ENCODE results near the gene SGF29. TPM values are rescaled to one million over a fixed set of nuclear protein-coding genes. Genes with fewer than 3 reads are reported as not detected.
"Not testable (repeated sequence)": the region's sequence is repeated elsewhere in the genome, so short reads cannot be mapped to it uniquely, and the experiment has no call there.

The SGF29 gene
- polyA plus RNA-seq, 2 of the 4 experiments (the other 2 are of a cell fraction): 3.3 to 19.3 TPM

GRCh38 chr16:28623172-28623711 is 69.5 kb downstream of the SGF29 start:
- Histone ChIP-seq H3K27ac (peak overlapping the region; percentile 59 to 81), H3K9me3 (no peaks in the 10 kb centered on the region), H3K4me2 (peak overlapping the region; percentile 64), H3K4me1 (no peaks in the 10 kb centered on the region), H3K4me3 (peak overlapping the region; percentile 49)
- WGBS (ENCODE audit: missing lambda C conversion rate): 46% methylated on average over 45 of the region's 68 CpGs
- ATAC-seq: peak; percentile 88 to 92
- DNase-seq (ENCODE audit: low read depth in 1 of 2, low spot score in 1 of 2): peak in 1 of 2 experiments; percentile 32
- FAIRE-seq: no peak
- CTCF ChIA-PET: interaction anchor here (0.9 to 1.0 kb wide), 2 partner anchors 322 to 345 kb away, joined by 3 read pairs; no protein-coding TSS in a partner anchor
- TF ChIP-seq BHLHE40 (IDR thresholded peaks at IDR 0.05; ENCODE audit: low read depth, low read length) (no peak), MAX (IDR thresholded peaks at IDR 0.05) (peak; percentile 63)
- POLR2A ChIA-PET: no interaction called here

- H3K9me3 ChIP-seq; H3K4me2 ChIP-seq; ATAC-seq; DNase-seq (ENCODE audit: low read depth in 1 of 2, low spot score in 1 of 2); FAIRE-seq; H3K4me3 ChIP-seq; H3K4me1 ChIP-seq; CTCF ChIA-PET; H3K27ac ChIP-seq; POLR2A ChIA-PET: not testable (repeated sequence)
- WGBS (ENCODE audit: missing lambda C conversion rate): 62% methylated on average over 5 of the region's 5 CpGs
Measured at GRCh38 chr16:28630905-28631304, 77.2 kb downstream of the SGF29 start.

GRCh38 chr16:28636093-28636823 is 82.5 kb downstream of the SGF29 start:
- Histone ChIP-seq H3K27ac (peak overlapping the region; percentile 60 to 77), H3K4me1 (peaks cover 17% of the 10 kb centered on the region), H3K4me2 (peak overlapping the region; percentile 52)
- FAIRE-seq; H3K4me3 ChIP-seq; H3K9me3 ChIP-seq; POLR2A ChIA-PET; CTCF ChIA-PET; TF ChIP-seq FOSL2 (IDR thresholded peaks at IDR 0.05): not testable (repeated sequence)
- 0 out of 6 replicates have a peak, but pooled peaks of 1 of the 2 experiments have one; percentile 30 for ATAC-seq
- peak in 1 of 2 experiments; percentile 54 for DNase-seq (ENCODE audit: low read depth in 1 of 2, low spot score in 1 of 2)
- 0% methylated on average over 5 of the region's 5 CpGs for WGBS (ENCODE audit: missing lambda C conversion rate)
- peak in 1 of 2 experiments; percentile 83; a peak in 2 of 4 replicates for TF ChIP-seq CEBPB (IDR thresholded peaks at IDR 0.05)
- peak; percentile 30; the same call in 1 of the 2 replicates for TF ChIP-seq JUNB (IDR thresholded peaks at IDR 0.05)
- peak; percentile 78 for TF ChIP-seq FOSL2 (CRISPR knock-in tag; IDR thresholded peaks at IDR 0.05)
- peak; percentile 66 for TF ChIP-seq MAFK (IDR thresholded peaks at IDR 0.05; ENCODE audit: partially characterized antibody)
- peak; percentile 55; the same call in 1 of the 2 replicates for TF ChIP-seq GATA3 (IDR thresholded peaks at IDR 0.05; ENCODE audit: borderline replicate concordance)

GRCh38 chr16:28637765-28638164 is 84.0 kb downstream of the SGF29 start, which contains the start of gene NPIPB8:
TSS of gene NPIPB8 (plus strand) at chr16:28638065. CDS start at chr16:28638361, 296 bp downstream.
- CTCF ChIA-PET; H3K4me2 ChIP-seq; POLR2A ChIA-PET; H3K4me3 ChIP-seq; ATAC-seq; DNase-seq (ENCODE audit: low read depth in 1 of 2, low spot score in 1 of 2); FAIRE-seq; H3K9me3 ChIP-seq: not testable (repeated sequence)
- WGBS (ENCODE audit: missing lambda C conversion rate): no CpG with 5 or more reads among the region's 1 CpG
- Histone ChIP-seq H3K27ac (peak within 1 kb of the TSS; percentile 28 to 46; a peak in 2 of 6 replicates), H3K4me1 (peaks cover 17% of the 10 kb centered on the region)

- FAIRE-seq; POLR2A ChIA-PET; H3K4me3 ChIP-seq; CTCF ChIA-PET; DNase-seq (ENCODE audit: low read depth in 1 of 2, low spot score in 1 of 2); H3K4me2 ChIP-seq; H3K9me3 ChIP-seq; ATAC-seq: not testable (repeated sequence)
- Histone ChIP-seq H3K4me1 (peaks cover 17% of the 10 kb centered on the region), H3K27ac (0 out of 6 replicates have a peak overlapping the region, but pooled peaks of 1 of the 2 experiments have one; percentile 43)
- WGBS (ENCODE audit: missing lambda C conversion rate): 81% methylated on average over 5 of the region's 5 CpGs
Measured at GRCh38 chr16:28638359-28638758, 84.6 kb downstream of the SGF29 start.

- H3K4me3 ChIP-seq; H3K27ac ChIP-seq; ATAC-seq; H3K4me2 ChIP-seq; H3K9me3 ChIP-seq; CTCF ChIA-PET; DNase-seq (ENCODE audit: low read depth in 1 of 2, low spot score in 1 of 2); POLR2A ChIA-PET; FAIRE-seq: not testable (repeated sequence)
- 74% methylated on average over 2 of the region's 2 CpGs for WGBS (ENCODE audit: missing lambda C conversion rate)
- H3K4me1 ChIP-seq: peaks cover 17% of the 10 kb centered on the region
Measured at GRCh38 chr16:28639959-28640358, 86.2 kb downstream of the SGF29 start.

Other genes starting within 250 kb of the SGF29 start
- 3.8 and 5.2 TPM in 2 replicates for gene NPIPB6, start 190.4 kb upstream of the SGF29 start, polyA plus RNA-seq (2011; rRNA removed)
- 3.6 to 3.8 TPM (median 3.7 TPM) in 3 replicates for gene NPIPB6, start 190.4 kb upstream of the SGF29 start, polyA plus RNA-seq (2017; fragmentation: RNase III; extraction: RNeasy Plus Mini Kit Qiagen cat#74134 plus additional on column Dnase treatment)
- 33.1 and 77.6 TPM in 2 replicates for gene EIF3CL, start 150.1 kb upstream of the SGF29 start, polyA plus RNA-seq (2011; rRNA removed)
- gene EIF3CL, start 150.1 kb upstream of the SGF29 start, polyA plus RNA-seq (2017; fragmentation: RNase III; extraction: RNeasy Plus Mini Kit Qiagen cat#74134 plus additional on column Dnase treatment): 131 to 146 TPM (median 138 TPM) in 3 replicates
- 0.13 and 0.38 TPM in 2 replicates for gene NPIPB7, start 81.6 kb upstream of the SGF29 start, polyA plus RNA-seq (2011; rRNA removed)
- 0.61 to 0.80 TPM (median 0.66 TPM) in 3 replicates for gene NPIPB7, start 81.6 kb upstream of the SGF29 start, polyA plus RNA-seq (2017; fragmentation: RNase III; extraction: RNeasy Plus Mini Kit Qiagen cat#74134 plus additional on column Dnase treatment)
- 17.4 and 22.3 TPM in 2 replicates for gene CLN3, start 61.8 kb upstream of the SGF29 start, polyA plus RNA-seq (2011; rRNA removed)
- gene CLN3, start 61.8 kb upstream of the SGF29 start, polyA plus RNA-seq (2017; fragmentation: RNase III; extraction: RNeasy Plus Mini Kit Qiagen cat#74134 plus additional on column Dnase treatment): 18.0 to 22.2 TPM (median 21.5 TPM) in 3 replicates
- gene APOBR, start 59.3 kb upstream of the SGF29 start, polyA plus RNA-seq (2011; rRNA removed): 0.01 TPM in 1 of 2 replicates, not detected in the other
- gene APOBR, start 59.3 kb upstream of the SGF29 start, polyA plus RNA-seq (2017; fragmentation: RNase III; extraction: RNeasy Plus Mini Kit Qiagen cat#74134 plus additional on column Dnase treatment): 0.05 to 0.08 TPM (median 0.07 TPM) in 3 replicates
- gene IL27, start 47.1 kb upstream of the SGF29 start, polyA plus RNA-seq (2011; rRNA removed): not detected in 2 replicates
- gene IL27, start 47.1 kb upstream of the SGF29 start, polyA plus RNA-seq (2017; fragmentation: RNase III; extraction: RNeasy Plus Mini Kit Qiagen cat#74134 plus additional on column Dnase treatment): not detected in 3 replicates
- 19.0 and 47.8 TPM in 2 replicates for gene NUPR1, start 14.9 kb upstream of the SGF29 start, polyA plus RNA-seq (2011; rRNA removed)
- 24.5 to 29.3 TPM (median 25.9 TPM) in 3 replicates for gene NUPR1, start 14.9 kb upstream of the SGF29 start, polyA plus RNA-seq (2017; fragmentation: RNase III; extraction: RNeasy Plus Mini Kit Qiagen cat#74134 plus additional on column Dnase treatment)
- gene SULT1A2, start 43.1 kb downstream of the SGF29 start, polyA plus RNA-seq (2011; rRNA removed): 0.06 and 0.17 TPM in 2 replicates
- 0.09 to 0.18 TPM in 2 of 3 replicates, not detected in the other for gene SULT1A2, start 43.1 kb downstream of the SGF29 start, polyA plus RNA-seq (2017; fragmentation: RNase III; extraction: RNeasy Plus Mini Kit Qiagen cat#74134 plus additional on column Dnase treatment)
- gene SULT1A1, start 56.1 kb downstream of the SGF29 start, polyA plus RNA-seq (2011; rRNA removed): 2.5 and 3.5 TPM in 2 replicates
- 4.0 to 5.2 TPM (median 4.8 TPM) in 3 replicates for gene SULT1A1, start 56.1 kb downstream of the SGF29 start, polyA plus RNA-seq (2017; fragmentation: RNase III; extraction: RNeasy Plus Mini Kit Qiagen cat#74134 plus additional on column Dnase treatment)
- 0.87 and 0.98 TPM in 2 replicates for gene NPIPB8, start 84.1 kb downstream of the SGF29 start, polyA plus RNA-seq (2011; rRNA removed)
- gene NPIPB8, start 84.1 kb downstream of the SGF29 start, polyA plus RNA-seq (2017; fragmentation: RNase III; extraction: RNeasy Plus Mini Kit Qiagen cat#74134 plus additional on column Dnase treatment): 0.30 to 1.0 TPM (median 0.74 TPM) in 3 replicates
- gene EIF3C, start 157.5 kb downstream of the SGF29 start, polyA plus RNA-seq (2011; rRNA removed): 195 and 326 TPM in 2 replicates
- 164 to 225 TPM (median 191 TPM) in 3 replicates for gene EIF3C, start 157.5 kb downstream of the SGF29 start, polyA plus RNA-seq (2017; fragmentation: RNase III; extraction: RNeasy Plus Mini Kit Qiagen cat#74134 plus additional on column Dnase treatment)
- 4.6 and 4.9 TPM in 2 replicates for gene NPIPB9, start 197.9 kb downstream of the SGF29 start, polyA plus RNA-seq (2011; rRNA removed)
- 1.7 to 2.5 TPM (median 2.1 TPM) in 3 replicates for gene NPIPB9, start 197.9 kb downstream of the SGF29 start, polyA plus RNA-seq (2017; fragmentation: RNase III; extraction: RNeasy Plus Mini Kit Qiagen cat#74134 plus additional on column Dnase treatment)

All from A549 (cell line).